OCI-M2 (cell line): ENCODE data around the gene LMNA.
"Not testable (repeated sequence)": the region's sequence is repeated elsewhere in the genome, so short reads cannot be mapped to it uniquely, and the experiment has no call there.

Source experiments
- DNase-seq: peaks from one replicate; lab custom pipeline; 2025; ENCODE audit not compliant: unreplicated experiment; lab: John Stamatoyannopoulos, UW

The LMNA gene

DNA sequence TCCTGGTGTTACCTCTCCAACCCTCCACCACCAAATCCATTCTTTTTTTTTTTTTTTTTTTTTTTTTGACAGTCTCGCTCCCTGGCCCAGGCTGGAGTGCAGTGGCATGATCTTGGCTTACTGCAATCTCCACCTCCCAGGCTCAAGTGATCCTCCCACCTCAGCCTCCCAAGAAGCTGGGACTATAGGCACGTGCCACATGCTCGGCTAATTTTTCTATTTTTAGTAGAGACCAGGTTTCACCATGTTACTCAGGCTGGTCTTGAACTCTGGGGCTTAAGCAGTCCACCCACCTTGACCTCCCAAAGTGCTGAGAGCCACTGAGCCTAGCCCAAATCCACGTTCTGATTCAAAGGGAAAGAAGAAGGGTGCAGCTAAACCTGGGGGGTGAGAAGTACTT lies 6.5 kb downstream of the LMNA start:
- DNase-seq = not testable (repeated sequence)

DNA sequence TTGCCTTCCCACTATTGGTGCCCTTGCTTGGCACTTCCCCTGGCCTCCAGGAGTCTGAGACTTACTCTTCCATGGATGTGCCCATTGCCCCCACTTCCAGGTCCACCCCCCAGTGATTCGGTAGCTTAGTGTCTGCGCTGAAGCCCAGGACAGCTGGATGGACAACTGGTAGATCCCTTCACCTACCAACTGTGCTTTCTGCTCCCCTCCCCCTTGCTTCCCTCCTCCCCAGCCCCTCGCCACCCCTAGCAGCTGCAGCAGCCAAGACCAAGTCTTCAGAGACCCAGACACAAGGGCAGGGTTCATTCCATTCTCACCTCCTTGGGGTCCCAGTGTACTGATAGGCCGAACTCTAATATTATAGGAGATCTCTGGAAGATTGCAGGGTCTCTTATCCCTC lies 6.9 kb downstream of the LMNA start:
- no peak for DNase-seq

DNA sequence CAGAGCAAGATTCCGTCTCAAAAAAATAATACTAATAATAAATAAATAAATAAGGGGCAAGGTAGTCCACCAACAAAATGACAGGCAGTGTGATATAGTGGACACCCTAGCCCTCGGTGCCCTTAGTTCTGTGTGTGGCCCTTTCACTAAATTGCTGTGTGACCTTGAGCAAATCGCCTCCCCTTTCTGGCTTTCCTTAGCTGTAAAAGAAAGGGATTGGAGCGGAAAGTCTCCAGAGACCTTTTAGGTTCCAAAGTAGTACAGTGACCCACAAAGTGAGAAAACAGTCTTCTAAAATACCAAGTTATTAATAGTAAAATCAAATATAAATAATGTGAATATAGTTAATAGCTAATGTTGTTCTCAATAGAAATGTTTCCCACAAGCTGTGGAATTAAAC lies 7.6 kb downstream of the LMNA start:
- no peak for DNase-seq

DNA sequence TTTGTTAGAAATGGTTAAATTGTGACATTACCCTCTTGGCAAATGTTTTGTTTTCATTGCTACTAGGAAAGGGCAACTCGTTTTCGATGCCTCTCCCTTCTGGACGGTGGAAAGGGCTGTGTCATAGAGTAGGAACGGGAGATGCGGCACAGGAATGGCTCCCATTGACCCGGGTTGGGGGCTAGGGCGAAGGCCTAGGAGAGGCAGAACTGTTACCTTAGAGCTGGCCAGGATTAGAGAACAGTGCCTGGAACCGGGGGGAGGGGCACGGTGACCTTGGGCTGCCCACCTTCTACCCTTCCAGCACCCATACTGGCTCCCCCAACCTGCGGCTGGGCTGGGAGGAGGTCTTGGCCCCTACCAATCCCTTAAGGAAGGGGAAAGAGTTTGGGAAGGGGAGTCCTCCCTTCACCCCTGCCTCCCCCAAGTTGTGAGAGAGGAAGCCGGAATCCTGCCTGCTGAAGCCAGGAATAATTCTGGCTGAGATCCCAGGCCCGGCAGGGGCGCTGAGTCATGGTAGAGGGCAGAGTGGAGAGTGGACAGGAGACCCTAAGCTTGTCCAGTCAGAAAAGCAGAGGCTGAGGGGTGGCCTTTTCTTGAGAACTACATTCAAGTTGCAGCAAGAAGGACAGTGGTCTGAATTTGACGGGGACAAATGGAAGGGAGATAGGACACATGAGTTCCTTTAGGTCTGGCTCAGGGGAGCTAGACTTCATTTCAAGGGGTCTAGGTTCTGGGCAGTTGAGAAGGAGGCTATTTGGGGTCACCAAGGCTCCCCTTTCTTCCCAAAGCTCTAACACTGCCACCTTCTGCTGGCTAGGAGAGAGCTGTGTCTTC lies 8.2 kb downstream of the LMNA start:
- no peak for DNase-seq

DNA sequence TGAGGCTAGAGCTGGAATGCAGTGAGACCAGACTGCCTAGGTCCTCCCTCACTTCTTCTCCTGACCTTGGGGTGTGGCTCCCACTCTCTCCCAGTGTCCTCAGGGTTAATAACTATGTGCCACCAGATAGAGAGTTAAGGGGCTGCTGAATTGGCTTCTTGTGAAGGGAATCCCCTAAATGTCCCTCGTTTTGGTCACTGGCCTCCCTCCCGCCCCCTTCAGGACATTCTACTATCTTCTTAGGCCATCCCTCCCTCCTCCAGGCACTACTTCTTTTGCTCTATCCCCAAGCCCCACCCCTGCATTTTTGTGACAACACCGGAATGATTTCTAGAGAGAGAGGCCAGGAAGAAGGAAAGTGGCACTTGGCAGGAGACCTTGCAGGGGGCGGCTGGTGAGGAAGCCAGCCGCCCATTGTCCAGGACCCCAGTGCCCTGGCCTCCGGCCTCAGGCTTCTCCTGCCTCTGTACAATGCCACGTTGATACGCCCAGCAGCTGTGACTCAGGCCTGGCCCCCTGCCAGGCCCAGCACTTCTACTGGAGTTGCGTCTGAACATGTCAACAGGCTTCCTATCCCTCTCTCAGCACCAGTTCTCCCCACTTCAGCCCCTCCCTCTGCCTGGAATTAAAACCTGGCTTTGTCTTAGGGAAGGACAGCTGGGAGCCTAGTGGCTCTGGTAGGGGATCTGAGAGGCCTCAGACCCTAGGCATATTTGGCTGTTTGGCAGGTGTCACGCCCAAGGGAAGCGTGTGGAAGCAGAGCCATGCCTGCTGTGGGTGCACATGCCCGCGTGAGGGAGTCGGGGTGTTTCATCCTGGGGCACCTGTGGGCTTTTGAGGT lies 9.1 kb downstream of the LMNA start:
- DNase-seq = peak; percentile 24

DNA sequence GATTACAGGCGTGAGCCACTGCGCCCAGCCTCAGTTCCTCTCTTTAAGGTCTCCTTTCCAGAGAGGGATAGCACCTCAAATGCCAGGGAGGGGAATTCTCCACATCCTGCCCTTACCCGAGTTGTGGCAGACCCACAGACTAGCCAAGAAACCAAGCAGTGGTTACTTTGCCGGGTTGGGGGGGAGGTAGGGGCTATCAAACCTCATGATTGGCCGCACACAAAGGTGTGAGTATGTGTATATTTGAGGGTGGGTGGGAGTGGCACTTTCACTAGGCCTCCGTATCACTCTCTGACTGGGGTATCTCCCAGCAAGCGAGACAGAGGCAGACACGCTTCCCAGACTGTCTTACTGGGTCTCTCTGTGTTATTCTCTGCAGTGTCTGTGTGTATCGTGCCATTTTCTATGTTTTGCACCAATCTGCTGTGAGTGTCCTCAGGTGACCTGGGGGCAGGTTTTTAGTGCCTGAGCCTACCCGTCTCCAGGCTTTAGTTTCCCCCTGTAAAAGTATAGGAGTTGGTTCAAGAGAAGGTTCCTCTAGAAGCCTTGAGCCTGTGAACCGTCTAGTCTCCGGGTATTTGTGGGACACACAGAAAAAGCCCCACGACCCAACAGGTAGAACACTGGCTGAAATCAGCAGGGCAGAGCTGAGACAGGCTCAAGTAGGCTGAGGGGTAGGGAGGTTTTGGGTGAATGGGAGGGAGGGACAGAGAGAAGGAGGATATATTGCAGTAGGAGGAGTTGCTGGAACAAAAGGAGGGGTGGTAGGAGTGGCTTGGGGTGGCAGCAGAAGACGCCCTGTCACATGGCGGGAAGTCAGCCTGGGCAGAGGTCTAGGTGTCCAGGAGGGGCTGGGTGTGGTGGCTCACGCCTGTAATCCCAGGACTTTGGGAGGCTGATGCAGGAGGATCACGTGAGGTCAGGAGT lies 10.3 kb downstream of the LMNA start:
- DNase-seq = no peak

DNA sequence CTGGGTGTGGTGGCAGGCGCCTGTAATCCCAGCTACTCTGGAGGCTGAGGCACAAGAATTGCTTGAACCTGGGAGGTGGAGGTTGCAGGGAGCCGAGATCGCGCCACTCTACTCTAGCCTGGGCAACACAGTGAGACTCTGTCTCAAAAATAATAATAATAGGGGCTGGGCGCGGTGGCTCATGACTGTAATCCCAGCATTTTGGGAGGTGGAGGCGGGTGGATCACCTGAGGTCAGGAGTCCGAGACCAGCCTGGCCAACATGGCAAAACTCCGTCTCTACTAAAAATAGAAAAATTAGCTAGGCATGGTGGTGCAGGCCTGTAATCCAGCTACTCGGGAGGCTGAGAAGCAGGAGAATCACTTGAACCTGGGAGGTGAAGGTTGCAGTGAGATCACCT lies 11.0 kb downstream of the LMNA start:
- DNase-seq = not testable (repeated sequence)

DNA sequence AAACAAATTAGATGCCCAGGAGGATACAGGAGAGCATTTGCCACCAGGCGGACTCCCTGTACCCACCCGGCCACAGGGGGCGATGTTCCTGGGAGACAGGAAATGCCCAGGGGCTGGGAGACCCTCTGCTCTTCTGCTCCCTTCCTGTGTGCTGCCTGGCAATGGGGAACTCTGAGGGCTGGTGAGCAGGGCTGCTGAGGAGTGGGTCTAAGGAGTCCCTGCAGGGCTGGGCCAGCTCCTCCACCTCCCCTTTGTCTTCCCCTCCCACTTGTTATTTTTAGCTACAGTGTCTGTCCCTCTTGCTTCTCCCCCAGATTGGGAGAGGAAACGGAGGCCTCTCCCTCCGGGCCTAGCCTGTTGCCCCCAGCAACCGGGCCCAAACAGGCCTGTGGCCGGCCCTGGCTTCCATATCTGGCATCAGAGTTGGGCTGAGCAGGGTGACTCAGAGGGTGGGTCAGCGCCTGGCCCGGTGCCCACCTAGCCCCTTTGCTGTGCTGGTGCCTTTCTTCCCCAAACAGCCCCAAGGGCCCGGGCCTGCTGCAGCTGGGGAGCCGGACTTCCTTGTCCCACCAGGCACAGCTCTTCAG lies 11.6 kb downstream of the LMNA start:
- DNase-seq = peak; percentile 36

DNA sequence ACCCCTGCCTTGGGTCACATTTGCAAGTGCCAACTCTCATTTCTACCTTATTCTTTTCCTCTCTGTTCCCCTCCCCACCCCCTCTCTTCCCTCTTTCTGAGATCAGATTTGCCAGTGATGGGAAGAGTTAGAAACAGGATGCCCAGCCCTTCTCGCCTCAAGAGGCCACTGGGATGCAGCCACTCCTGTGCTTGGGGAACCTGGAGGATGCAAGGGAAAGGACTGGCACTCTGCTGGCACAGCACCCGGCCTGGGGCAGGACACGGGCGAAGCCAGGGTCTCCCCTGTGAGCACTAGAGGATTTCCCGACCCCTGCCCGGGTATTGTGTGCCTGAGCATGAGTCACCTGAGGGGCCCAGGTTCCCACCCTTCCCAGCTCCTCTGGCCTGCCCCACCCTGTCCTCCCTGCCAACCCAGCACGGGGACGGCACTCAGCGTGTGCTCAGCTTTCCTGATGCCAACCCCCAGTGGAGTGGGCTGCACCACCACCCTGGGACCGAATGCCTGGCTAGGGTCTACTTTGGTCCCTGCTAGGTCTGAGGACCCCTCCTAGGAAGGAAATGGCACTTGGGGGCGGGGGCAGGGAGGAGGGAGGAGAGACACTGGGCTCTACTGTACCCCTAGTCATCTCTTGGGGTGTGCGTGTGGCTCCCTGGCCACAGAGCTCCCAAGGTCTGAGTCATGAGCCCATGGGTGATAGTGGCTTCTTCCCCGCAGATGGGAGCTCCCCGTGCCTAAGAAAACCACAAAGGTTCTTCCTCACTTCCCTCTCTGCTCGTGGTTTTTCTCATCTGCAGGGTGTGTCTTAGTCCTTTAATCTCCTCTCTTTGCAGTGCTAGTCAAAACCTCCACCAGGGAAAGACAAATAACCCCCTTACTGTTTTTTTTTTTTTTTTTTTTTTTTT lies 12.4 kb downstream of the LMNA start:
- peak; percentile 33 for DNase-seq

DNA sequence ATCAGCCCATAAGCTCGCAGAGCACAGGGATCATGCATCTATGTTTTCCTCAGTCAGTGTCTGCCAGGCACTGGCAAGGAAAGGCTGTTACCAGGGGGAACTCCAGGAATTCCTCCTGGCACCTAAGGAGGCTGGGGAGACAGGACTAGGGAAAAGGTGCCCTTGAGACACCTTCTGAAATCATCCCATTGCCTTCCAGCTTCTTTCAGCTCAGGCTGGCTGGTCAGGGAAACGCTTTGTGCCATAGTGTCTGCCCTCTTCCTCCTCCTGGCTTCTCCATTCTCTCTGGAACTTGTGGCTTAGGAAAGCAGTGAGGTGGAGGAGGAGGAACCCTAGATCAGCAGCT lies 13.8 kb downstream of the LMNA start:
- no peak for DNase-seq

DNA sequence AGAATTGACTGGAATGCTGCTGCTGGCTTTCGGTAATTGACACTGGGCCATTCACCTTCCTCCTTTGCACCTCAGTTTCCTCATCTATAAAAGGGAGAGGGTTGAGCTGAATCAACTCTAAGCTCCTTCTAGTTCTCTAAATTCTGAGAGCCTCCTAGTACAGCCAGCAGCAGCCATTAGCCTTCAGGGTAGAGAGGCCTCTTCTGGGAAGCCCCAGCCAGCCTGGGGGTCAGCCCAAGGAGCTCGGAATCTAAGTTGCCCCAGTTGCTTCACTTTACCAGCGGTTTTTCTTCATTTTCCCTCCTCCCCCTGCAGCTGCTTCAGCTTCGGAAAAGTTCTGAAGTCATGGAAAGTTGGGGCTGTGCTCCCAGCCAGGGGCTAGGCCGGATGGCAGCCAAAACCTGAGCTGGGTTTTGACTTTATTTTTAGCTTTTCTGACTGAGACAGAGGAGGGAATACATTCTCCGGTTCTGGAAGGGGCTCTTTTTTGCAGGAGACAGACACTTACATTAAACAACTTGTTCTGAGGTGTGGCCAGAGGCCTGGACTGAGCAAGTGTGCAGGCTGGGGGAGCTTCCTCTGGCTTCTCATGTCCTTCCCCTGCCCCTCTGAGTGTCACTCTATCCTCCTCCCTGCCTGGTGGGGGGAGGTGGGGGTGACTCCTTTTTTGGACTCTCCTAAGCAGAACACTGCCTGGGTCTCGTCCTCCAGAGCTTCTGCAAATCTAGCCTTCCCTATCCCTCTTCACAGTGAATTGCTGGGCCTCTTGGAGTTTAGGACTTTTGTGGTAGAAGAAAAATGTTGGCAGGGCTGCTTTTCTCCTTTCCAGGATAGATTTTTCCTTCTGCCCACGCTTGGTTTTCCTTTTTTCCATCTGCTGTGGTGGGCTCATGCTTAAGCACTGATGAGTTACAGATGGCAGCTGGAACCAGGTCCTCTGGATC lies 14.4 kb downstream of the LMNA start:
- DNase-seq = no peak

DNA sequence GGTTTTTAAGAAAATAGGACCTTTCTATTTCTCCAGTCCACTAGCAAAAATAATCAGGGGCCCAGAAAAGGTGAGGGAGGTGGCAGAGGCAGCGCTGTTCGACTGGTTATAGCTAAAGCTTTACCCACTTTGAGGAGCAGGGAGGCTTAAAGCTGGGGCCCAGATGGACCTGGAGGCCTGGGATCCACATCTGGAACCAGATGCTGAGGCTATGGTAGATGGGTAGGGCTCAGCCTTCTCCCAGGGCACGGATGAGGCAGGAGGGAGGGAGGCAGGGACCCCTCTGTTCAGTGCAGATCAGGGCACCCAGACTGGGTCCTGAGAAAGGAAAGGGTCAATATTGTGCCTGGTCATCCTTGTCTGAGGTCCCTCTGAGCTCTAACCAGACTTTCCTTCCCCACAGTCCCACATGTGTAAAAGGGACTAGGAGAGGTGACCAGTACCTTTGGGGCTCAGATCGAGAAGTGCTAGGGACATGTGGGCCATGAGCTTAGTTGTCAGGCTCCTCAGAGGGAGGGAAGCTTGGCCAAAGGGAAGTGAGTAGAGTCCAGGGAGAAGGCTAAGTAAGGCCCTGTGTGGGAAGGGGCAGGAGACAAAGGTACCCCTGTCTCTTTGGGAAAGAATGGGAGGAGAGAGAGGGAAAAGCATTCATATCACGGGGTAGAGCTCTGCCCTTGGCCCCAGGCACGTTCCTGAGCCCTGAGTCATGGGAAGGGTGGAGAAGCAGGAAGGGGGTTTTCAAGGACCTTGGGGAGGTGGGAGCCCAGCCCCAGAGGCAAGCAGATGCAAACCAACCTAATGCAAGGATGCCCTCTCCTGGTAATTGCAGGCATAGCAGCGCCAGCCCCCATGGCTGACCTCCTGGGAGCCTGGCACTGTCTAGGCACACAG lies 15.4 kb downstream of the LMNA start:
- DNase-seq = peak; percentile 61

DNA sequence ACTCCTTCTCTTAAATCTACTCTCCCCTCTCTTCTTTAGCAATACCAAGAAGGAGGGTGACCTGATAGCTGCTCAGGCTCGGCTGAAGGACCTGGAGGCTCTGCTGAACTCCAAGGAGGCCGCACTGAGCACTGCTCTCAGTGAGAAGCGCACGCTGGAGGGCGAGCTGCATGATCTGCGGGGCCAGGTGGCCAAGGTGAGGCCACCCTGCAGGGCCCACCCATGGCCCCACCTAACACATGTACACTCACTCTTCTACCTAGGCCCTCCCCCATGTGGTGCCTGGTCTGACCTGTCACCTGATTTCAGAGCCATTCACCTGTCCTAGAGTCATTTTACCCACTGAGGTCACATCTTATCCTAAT lies 16.0 kb downstream of the LMNA start:
- no peak for DNase-seq

DNA sequence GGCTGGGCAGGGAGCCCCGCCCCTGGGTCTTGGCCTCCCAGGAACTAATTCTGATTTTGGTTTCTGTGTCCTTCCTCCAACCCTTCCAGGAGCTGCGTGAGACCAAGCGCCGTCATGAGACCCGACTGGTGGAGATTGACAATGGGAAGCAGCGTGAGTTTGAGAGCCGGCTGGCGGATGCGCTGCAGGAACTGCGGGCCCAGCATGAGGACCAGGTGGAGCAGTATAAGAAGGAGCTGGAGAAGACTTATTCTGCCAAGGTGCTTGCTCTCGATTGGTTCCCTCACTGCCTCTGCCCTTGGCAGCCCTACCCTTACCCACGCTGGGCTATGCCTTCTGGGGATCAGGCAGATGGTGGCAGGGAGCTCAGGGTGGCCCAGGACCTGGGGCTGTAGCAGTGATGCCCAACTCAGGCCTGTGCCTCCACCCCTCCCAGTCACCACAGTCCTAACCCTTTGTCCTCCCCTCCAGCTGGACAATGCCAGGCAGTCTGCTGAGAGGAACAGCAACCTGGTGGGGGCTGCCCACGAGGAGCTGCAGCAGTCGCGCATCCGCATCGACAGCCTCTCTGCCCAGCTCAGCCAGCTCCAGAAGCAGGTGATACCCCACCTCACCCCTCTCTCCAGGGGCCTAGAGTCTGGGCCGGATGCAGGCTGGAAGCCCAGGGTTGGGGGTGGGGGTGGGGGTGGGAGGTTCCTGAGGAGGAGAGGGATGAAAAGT lies 20.4 kb downstream of the LMNA start:
- no peak for DNase-seq

DNA sequence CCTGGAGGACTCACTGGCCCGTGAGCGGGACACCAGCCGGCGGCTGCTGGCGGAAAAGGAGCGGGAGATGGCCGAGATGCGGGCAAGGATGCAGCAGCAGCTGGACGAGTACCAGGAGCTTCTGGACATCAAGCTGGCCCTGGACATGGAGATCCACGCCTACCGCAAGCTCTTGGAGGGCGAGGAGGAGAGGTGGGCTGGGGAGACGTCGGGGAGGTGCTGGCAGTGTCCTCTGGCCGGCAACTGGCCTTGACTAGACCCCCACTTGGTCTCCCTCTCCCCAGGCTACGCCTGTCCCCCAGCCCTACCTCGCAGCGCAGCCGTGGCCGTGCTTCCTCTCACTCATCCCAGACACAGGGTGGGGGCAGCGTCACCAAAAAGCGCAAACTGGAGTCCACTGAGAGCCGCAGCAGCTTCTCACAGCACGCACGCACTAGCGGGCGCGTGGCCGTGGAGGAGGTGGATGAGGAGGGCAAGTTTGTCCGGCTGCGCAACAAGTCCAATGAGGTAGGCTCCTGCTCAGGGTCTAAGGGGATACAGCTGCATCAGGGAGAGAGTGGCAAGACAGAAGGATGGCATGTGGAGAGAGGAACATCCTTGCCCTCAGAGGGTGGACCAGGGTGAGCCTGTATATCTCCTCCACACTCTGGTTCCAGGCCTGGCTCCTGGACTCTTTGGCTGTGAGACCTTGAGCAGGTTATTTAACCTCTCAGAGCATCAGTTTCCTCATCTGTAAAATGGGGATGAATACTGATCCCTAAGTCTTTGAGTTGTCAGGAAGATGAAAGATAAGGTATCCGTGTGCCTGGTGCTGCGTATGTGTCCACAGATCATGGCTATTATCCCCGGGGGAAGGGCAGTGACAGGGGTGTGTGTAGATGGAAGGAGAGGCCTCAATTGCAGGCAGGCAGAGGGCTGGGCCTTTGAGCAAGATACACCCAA lies 21.7 kb downstream of the LMNA start:
- no peak for DNase-seq

DNA sequence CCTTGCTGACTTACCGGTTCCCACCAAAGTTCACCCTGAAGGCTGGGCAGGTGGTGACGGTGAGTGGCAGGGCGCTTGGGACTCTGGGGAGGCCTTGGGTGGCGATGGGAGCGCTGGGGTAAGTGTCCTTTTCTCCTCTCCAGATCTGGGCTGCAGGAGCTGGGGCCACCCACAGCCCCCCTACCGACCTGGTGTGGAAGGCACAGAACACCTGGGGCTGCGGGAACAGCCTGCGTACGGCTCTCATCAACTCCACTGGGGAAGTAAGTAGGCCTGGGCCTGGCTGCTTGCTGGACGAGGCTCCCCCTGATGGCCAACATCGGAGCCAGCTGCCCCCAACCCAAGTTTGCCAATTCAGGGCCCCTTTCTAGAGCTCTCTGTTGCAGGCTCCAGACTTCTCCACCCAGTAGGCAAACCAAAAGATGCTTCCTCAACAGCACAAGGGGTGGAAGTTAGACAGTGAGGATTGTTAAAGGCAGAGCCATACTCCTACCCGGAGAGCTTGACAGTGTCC lies 22.5 kb downstream of the LMNA start:
- DNase-seq = no peak
